ENCODE results near the gene CUL1. TPM values are rescaled to one million over a fixed set of nuclear protein-coding genes. Genes with fewer than 3 reads are reported as not detected.
A peak's percentile ranks its signal among the peaks of the same experiment; 100 is the strongest.

Gene CUL1
- total RNA-seq, 1 donor from 2014 or later, result 40.5 TPM

GRCh38 chr7:148772297-148773089 is 73.8 kb downstream of the CUL1 start:
- FAIRE-seq, result no peak
- no peak overlapping the region for H3K4me3 ChIP-seq (ENCODE audit: low read depth, low read length)
- TF ChIP-seq, protein P1, sequence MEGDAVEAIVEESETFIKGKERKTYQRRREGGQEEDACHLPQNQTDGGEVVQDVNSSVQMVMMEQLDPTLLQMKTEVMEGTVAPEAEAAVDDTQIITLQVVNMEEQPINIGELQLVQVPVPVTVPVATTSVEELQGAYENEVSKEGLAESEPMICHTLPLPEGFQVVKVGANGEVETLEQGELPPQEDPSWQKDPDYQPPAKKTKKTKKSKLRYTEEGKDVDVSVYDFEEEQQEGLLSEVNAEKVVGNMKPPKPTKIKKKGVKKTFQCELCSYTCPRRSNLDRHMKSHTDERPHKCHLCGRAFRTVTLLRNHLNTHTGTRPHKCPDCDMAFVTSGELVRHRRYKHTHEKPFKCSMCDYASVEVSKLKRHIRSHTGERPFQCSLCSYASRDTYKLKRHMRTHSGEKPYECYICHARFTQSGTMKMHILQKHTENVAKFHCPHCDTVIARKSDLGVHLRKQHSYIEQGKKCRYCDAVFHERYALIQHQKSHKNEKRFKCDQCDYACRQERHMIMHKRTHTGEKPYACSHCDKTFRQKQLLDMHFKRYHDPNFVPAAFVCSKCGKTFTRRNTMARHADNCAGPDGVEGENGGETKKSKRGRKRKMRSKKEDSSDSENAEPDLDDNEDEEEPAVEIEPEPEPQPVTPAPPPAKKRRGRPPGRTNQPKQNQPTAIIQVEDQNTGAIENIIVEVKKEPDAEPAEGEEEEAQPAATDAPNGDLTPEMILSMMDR (IDR thresholded peaks at IDR 0.05; ENCODE audit: insufficient read depth, low read length, severe bottlenecking), result no peak
- H3K27me3 ChIP-seq (ENCODE audit: control insufficient read depth, insufficient read depth, low read length), result no peaks in the 10 kb centered on the region
- H3K36me3 ChIP-seq (ENCODE audit: control insufficient read depth, insufficient read depth, low read length), result peaks cover 5% of the 10 kb centered on the region
- DNase-seq (ENCODE audit: low read depth), result peak; percentile 98

- Histone ChIP-seq H3K4me3 (ENCODE audit: low read depth, low read length) (no peak overlapping the region), H3K27me3 (ENCODE audit: control insufficient read depth, insufficient read depth, low read length) (no peaks in the 10 kb centered on the region), H3K36me3 (ENCODE audit: control insufficient read depth, insufficient read depth, low read length) (peaks cover 4% of the 10 kb centered on the region)
- TF ChIP-seq, protein P1 (IDR thresholded peaks at IDR 0.05; ENCODE audit: insufficient read depth, low read length, severe bottlenecking), result no peak
- DNase-seq (ENCODE audit: low read depth), result no peak
- FAIRE-seq, result no peak
These were observed 74.6 kb downstream of the CUL1 start for GRCh38 chr7:148773334-148773733.

- TF ChIP-seq, protein P1 (IDR thresholded peaks at IDR 0.05; ENCODE audit: insufficient read depth, low read length, severe bottlenecking), result no peak
- FAIRE-seq (no peak), DNase-seq (ENCODE audit: low read depth) (no peak)
- H3K36me3 ChIP-seq (ENCODE audit: control insufficient read depth, insufficient read depth, low read length), result peaks cover 4% of the 10 kb centered on the region
- H3K4me3 ChIP-seq (ENCODE audit: low read depth, low read length), result no peak overlapping the region
- no peaks in the 10 kb centered on the region for H3K27me3 ChIP-seq (ENCODE audit: control insufficient read depth, insufficient read depth, low read length)
These were observed 75.8 kb downstream of the CUL1 start for GRCh38 chr7:148774471-148774870.

GRCh38 chr7:148782757-148783456 is 84.2 kb downstream of the CUL1 start:
- no peak overlapping the region for H3K4me3 ChIP-seq (ENCODE audit: low read depth, low read length)
- DNase-seq (ENCODE audit: low read depth) (no peak), FAIRE-seq (no peak)
- TF ChIP-seq, protein P1 (IDR thresholded peaks at IDR 0.05; ENCODE audit: insufficient read depth, low read length, severe bottlenecking), result no peak
- H3K36me3 ChIP-seq (ENCODE audit: control insufficient read depth, insufficient read depth, low read length), result peaks cover 11% of the 10 kb centered on the region
- no peaks in the 10 kb centered on the region for H3K27me3 ChIP-seq (ENCODE audit: control insufficient read depth, insufficient read depth, low read length)

DNA sequence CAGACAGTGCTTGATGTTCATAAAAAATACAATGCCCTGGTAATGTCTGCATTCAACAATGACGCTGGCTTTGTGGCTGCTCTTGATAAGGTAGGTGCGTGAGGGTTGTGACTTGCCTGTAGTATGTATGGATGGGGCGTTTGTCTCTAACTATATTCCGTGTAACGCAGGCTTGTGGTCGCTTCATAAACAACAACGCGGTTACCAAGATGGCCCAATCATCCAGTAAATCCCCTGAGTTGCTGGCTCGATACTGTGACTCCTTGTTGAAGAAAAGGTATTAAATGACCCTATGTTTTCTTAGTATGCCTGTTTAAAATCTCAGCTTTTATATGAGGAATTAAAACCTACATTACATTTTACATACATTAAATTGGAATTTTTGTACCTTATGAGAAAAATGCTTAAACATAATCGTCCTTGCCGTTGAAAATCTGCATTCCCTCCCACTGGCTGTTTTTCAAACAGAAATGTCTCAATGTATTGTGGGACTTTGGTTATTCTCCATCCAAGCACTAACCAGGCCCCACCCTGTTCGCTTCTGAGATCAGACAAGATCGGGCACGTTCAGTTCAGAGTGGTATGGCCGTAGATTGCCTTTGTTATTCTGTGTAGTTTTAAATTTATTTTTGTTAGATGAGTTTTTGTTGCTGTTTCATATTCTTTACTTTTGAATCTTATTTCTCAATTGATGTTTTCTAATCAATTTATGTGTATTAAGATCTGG is 85.3 kb downstream of the CUL1 start:
- FAIRE-seq, result no peak
- Histone ChIP-seq H3K4me3 (ENCODE audit: low read depth, low read length) (no peak overlapping the region), H3K36me3 (ENCODE audit: control insufficient read depth, insufficient read depth, low read length) (peaks cover 16% of the 10 kb centered on the region)

More for the DNA sequence above, 85.3 kb downstream of the CUL1 start:
- peak; percentile 87 for DNase-seq (ENCODE audit: low read depth)
- H3K27me3 ChIP-seq (ENCODE audit: control insufficient read depth, insufficient read depth, low read length), result no peaks in the 10 kb centered on the region
- TF ChIP-seq, protein P1 (IDR thresholded peaks at IDR 0.05; ENCODE audit: insufficient read depth, low read length, severe bottlenecking), result no peak

All from bronchial epithelial cell (primary cell).